Ovary (tissue), 3 donors: ENCODE data around the gene GSG1L.

ENCODE experiments used
- POLR2A ChIP-seq: fragments of 450-650 bp; IDR thresholded peaks from one replicate; pipeline ENCODE4 v1.6.1; 2017; ENCODE audit warnings: antibody characterized with exemption, mild to moderate bottlenecking, moderate library complexity
- TF ChIP-seq, protein P1 (sequence below), 3 donors: fragments of 450-650 bp in 2 of 3; fragments of 200-600 bp in 1 of 3; IDR thresholded peaks; one replicate each; pipeline versions ENCODE4 v1.5.1 to v1.8.0; 2016 to 2022; ENCODE audit warnings: antibody characterized with exemption in 3 of 3, mild to moderate bottlenecking in 1 of 3
- donor health status: DM: no; HTN: no; CAD: no.

GRCh38 chr16:28001184-28001583 lies 62.3 kb downstream of the GSG1L start:
- TF ChIP-seq, protein P1, sequence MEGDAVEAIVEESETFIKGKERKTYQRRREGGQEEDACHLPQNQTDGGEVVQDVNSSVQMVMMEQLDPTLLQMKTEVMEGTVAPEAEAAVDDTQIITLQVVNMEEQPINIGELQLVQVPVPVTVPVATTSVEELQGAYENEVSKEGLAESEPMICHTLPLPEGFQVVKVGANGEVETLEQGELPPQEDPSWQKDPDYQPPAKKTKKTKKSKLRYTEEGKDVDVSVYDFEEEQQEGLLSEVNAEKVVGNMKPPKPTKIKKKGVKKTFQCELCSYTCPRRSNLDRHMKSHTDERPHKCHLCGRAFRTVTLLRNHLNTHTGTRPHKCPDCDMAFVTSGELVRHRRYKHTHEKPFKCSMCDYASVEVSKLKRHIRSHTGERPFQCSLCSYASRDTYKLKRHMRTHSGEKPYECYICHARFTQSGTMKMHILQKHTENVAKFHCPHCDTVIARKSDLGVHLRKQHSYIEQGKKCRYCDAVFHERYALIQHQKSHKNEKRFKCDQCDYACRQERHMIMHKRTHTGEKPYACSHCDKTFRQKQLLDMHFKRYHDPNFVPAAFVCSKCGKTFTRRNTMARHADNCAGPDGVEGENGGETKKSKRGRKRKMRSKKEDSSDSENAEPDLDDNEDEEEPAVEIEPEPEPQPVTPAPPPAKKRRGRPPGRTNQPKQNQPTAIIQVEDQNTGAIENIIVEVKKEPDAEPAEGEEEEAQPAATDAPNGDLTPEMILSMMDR (IDR thresholded peaks at IDR 0.05), result no peak
- no peak for TF ChIP-seq POLR2A
